Brain microvascular endothelial cell (primary cell): Measurements from ENCODE around the gene SSU72.

Source experiments
- DNase-seq: peaks from one replicate; pipeline ENCODE4 v3.0.0-alpha.2; 2020
- H3K27ac ChIP-seq: fragments of 250-450 bp; sonication (Bioruptor Pico); 2 replicates; pipeline ENCODE4 v1.5.1; 2020; ENCODE audit warnings: mild to moderate bottlenecking, moderate library complexity
- H3K27me3 ChIP-seq: fragments of 250-450 bp; sonication (Bioruptor Pico); replicated peaks from 2 replicates; pipeline ENCODE4 v1.5.1; 2020; ENCODE audit warnings: mild to moderate bottlenecking
- H3K36me3 ChIP-seq: fragments of 250-450 bp; sonication (Bioruptor Pico); replicated peaks from 2 replicates; pipeline ENCODE4 v1.5.1; 2020; ENCODE audit warnings: mild to moderate bottlenecking
- H3K4me3 ChIP-seq: 2 replicates; pipeline ENCODE4 v1.5.1; 2011; ENCODE audit warnings: low read depth, mild to moderate bottlenecking, control low read depth, low read length, moderate library complexity
- CTCF ChIP-seq: IDR thresholded peaks from 2 replicates; pipeline ENCODE4 v1.5.1; 2011; ENCODE audit warnings: low read depth, mild to moderate bottlenecking, moderate library complexity, low read length, control low read depth, inconsistent platforms; ENCODE audit errors: missing control alignments
- in situ Hi-C: cut with HindIII; loops from 2 replicates; pipeline ENCODE4 v1.10.0; 2017; ENCODE audit warnings: low sequenced_read_pairs, low pct_ligation_motif_present

Gene SSU72

GRCh38 chr1:1550591-1551432, 23.9 kb downstream of the SSU72 start:
- peak; percentile 80 for TF ChIP-seq CTCF
- in situ Hi-C loops, result no loop called here
- no peak overlapping the region for H3K27ac ChIP-seq
- H3K36me3 ChIP-seq, result peaks cover 7% of the 10 kb centered on the region
- H3K27me3 ChIP-seq, result no peaks in the 10 kb centered on the region
- peak; percentile 71 for DNase-seq
- no peak overlapping the region for H3K4me3 ChIP-seq

- Histone ChIP-seq H3K27ac (no peak overlapping the region), H3K4me3 (no peak overlapping the region), H3K36me3 (peaks cover under 1% of the 10 kb centered on the region), H3K27me3 (no peaks in the 10 kb centered on the region)
- DNase-seq, result no peak
- in situ Hi-C loops, result no loop called here
- no peak for TF ChIP-seq CTCF
Measured at GRCh38 chr1:1550087-1550486, 24.6 kb downstream of the SSU72 start.

GRCh38 chr1:1548591-1548990, 26.1 kb downstream of the SSU72 start:
- Histone ChIP-seq H3K36me3 (no peaks in the 10 kb centered on the region), H3K4me3 (no peak overlapping the region), H3K27ac (no peak overlapping the region), H3K27me3 (no peaks in the 10 kb centered on the region)
- in situ Hi-C loops, result no loop called here
- DNase-seq, result no peak
- TF ChIP-seq CTCF, result no peak

- Histone ChIP-seq H3K27me3 (no peaks in the 10 kb centered on the region), H3K4me3 (no peak overlapping the region), H3K36me3 (peaks cover 6% of the 10 kb centered on the region), H3K27ac (no peak overlapping the region)
- no peak for TF ChIP-seq CTCF
- in situ Hi-C loops, result no loop called here
- DNase-seq, result no peak
Measured at GRCh38 chr1:1547476-1547875, 27.2 kb downstream of the SSU72 start.

- H3K36me3 ChIP-seq, result peaks cover 9% of the 10 kb centered on the region
- no peak for DNase-seq
- TF ChIP-seq CTCF, result no peak
- in situ Hi-C loops, result no loop called here
- no peak overlapping the region for H3K4me3 ChIP-seq
- H3K27me3 ChIP-seq, result no peaks in the 10 kb centered on the region
- no peak overlapping the region for H3K27ac ChIP-seq
Measured at GRCh38 chr1:1547011-1547410, 27.7 kb downstream of the SSU72 start.
